ENCODE measurements around the gene CCDC182.

DNA sequence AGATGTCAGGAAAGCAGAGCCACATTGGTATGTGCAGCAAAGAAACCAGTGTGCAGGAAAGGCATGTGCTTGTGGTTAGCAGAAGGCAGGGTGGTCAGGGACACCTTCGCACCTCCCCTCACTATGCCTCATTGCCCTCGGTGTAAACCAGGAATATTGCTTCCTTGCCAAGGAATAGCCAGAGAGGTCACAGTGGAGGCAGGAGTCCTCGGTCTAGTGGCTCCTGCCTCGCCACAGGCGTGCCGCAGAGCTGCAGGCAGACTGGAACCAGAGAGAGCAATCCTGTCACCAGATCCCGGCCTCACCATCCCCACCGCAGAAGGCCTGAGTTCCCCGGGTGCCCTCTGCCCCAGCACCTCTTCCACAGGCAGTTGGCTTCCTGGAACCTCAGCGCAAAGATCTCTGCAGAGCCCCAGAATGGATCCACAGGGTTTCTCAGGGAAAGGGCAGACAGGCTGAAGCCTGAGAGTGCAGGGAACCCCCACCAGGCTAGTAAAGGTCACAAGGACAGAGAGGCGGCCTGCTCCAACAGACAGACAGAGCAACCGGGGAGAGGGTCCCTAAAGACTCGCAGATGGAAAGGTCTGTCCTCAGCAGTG, 21.6 kb downstream of the CCDC182 start:
- TF ChIP-seq POLR2A (IDR thresholded peaks at IDR 0.05; ENCODE audit: low read length) (no peak), GATA1 (IDR thresholded peaks at IDR 0.05; ENCODE audit: low read depth, low read length) (no peak)

Data from erythroblast (primary cell).